ENCODE results near the gene DNAJC4.
A peak's percentile ranks its signal among the peaks of the same experiment; 100 is the strongest.

The DNAJC4 gene

GRCh38 chr11:64230171-64230984, at the start of gene DNAJC4:
DNAJC4 (plus strand) TSS chr11:64230548; CDS start chr11:64230855, 307 bp downstream.
- peak; percentile 70 to 76 for DNase-seq (ENCODE audit: low read depth in 1 of 2, low spot score in 1 of 2)

GRCh38 chr11:64180891-64181290, 49.5 kb upstream of the DNAJC4 start:
- no peak for DNase-seq (ENCODE audit: low read depth in 1 of 2, low spot score in 1 of 2)

- no peak for DNase-seq (ENCODE audit: low read depth in 1 of 2, low spot score in 1 of 2)
These were observed 48.6 kb upstream of the DNAJC4 start for GRCh38 chr11:64181506-64182411.

GRCh38 chr11:64183890-64184289, 46.5 kb upstream of the DNAJC4 start:
- no peak for DNase-seq (ENCODE audit: low read depth in 1 of 2, low spot score in 1 of 2)

- no peak for DNase-seq (ENCODE audit: low read depth in 1 of 2, low spot score in 1 of 2)
These were observed 45.1 kb upstream of the DNAJC4 start for GRCh38 chr11:64185175-64185692.

GRCh38 chr11:64185693-64186491, 44.5 kb upstream of the DNAJC4 start, which contains the start of gene STIP1:
STIP1 (plus strand) TSS chr11:64186171; CDS start chr11:64186262, 91 bp downstream.
- peak; percentile 97 for DNase-seq (ENCODE audit: low read depth in 1 of 2, low spot score in 1 of 2)

- DNase-seq (ENCODE audit: low read depth in 1 of 2, low spot score in 1 of 2) = no peak
These were observed 43.7 kb upstream of the DNAJC4 start for GRCh38 chr11:64186492-64187165.

- DNase-seq (ENCODE audit: low read depth in 1 of 2, low spot score in 1 of 2) = no peak
These were observed 37.9 kb upstream of the DNAJC4 start for GRCh38 chr11:64192434-64192833.

- DNase-seq (ENCODE audit: low read depth in 1 of 2, low spot score in 1 of 2) = no peak
These were observed 33.7 kb upstream of the DNAJC4 start for GRCh38 chr11:64196626-64197025.

GRCh38 chr11:64198511-64198910, 31.8 kb upstream of the DNAJC4 start:
- no peak for DNase-seq (ENCODE audit: low read depth in 1 of 2, low spot score in 1 of 2)

- no peak for DNase-seq (ENCODE audit: low read depth in 1 of 2, low spot score in 1 of 2)
These were observed 28.8 kb upstream of the DNAJC4 start for GRCh38 chr11:64201543-64201942.

- DNase-seq (ENCODE audit: low read depth in 1 of 2, low spot score in 1 of 2) = no peak
These were observed 27.4 kb upstream of the DNAJC4 start for GRCh38 chr11:64202992-64203391.

GRCh38 chr11:64203421-64204079, 26.8 kb upstream of the DNAJC4 start:
- no peak for DNase-seq (ENCODE audit: low read depth in 1 of 2, low spot score in 1 of 2)

GRCh38 chr11:64204080-64204440, 26.3 kb upstream of the DNAJC4 start:
- no peak for DNase-seq (ENCODE audit: low read depth in 1 of 2, low spot score in 1 of 2)

GRCh38 chr11:64204464-64204989, 25.8 kb upstream of the DNAJC4 start:
- peak; percentile 69 to 71 for DNase-seq (ENCODE audit: low read depth in 1 of 2, low spot score in 1 of 2)

GRCh38 chr11:64206457-64207255, 23.7 kb upstream of the DNAJC4 start, which contains the start of gene FERMT3:
FERMT3 (plus strand) TSS chr11:64206721; CDS start chr11:64207365, 644 bp downstream.
- peak; percentile 30 to 44 for DNase-seq (ENCODE audit: low read depth in 1 of 2, low spot score in 1 of 2)

GRCh38 chr11:64207256-64208085, 22.9 kb upstream of the DNAJC4 start:
- peak; percentile 29 to 67 for DNase-seq (ENCODE audit: low read depth in 1 of 2, low spot score in 1 of 2)
